ENCODE measurements around the gene KDM4B.

The KDM4B gene

GRCh38 chr19:5173993-5174392, 205.1 kb downstream of the KDM4B start:
- Histone ChIP-seq H3K36me3 (replicated peaks) (no peaks in the 10 kb centered on the region), H3K4me3 (ENCODE audit: low read depth, low read length) (no peak overlapping the region), H3K27me3 (replicated peaks) (no peaks in the 10 kb centered on the region), H3K27ac (peak overlapping the region; percentile 85)
- DNase-seq = no peak
- no peak for TF ChIP-seq CTCF (IDR thresholded peaks at IDR 0.05; ENCODE audit: low read depth, low read length, missing control alignments)
- in situ Hi-C loops (cut with HindIII; ENCODE audit: low pct_ligation_motif_present, low sequenced_read_pairs) = no loop called here

- Histone ChIP-seq H3K4me3 (ENCODE audit: low read depth, low read length) (no peak overlapping the region), H3K27ac (no peak overlapping the region), H3K27me3 (replicated peaks) (no peaks in the 10 kb centered on the region), H3K36me3 (replicated peaks) (no peaks in the 10 kb centered on the region)
- in situ Hi-C loops (cut with HindIII; ENCODE audit: low pct_ligation_motif_present, low sequenced_read_pairs) = no loop called here
- TF ChIP-seq CTCF (IDR thresholded peaks at IDR 0.05; ENCODE audit: low read depth, low read length, missing control alignments) = no peak
- no peak for DNase-seq
Measured at GRCh38 chr19:5177745-5178450, 209.0 kb downstream of the KDM4B start.

- no peaks in the 10 kb centered on the region for H3K27me3 ChIP-seq (replicated peaks)
- TF ChIP-seq CTCF (IDR thresholded peaks at IDR 0.05; ENCODE audit: low read depth, low read length, missing control alignments) = no peak
- in situ Hi-C loops (cut with HindIII; ENCODE audit: low pct_ligation_motif_present, low sequenced_read_pairs) = no loop called here
- no peak overlapping the region for H3K4me3 ChIP-seq (ENCODE audit: low read depth, low read length)
- no peaks in the 10 kb centered on the region for H3K36me3 ChIP-seq (replicated peaks)
- no peak overlapping the region for H3K27ac ChIP-seq
- no peak for DNase-seq
Measured at GRCh38 chr19:5178841-5179240, 209.9 kb downstream of the KDM4B start.

- in situ Hi-C loops (cut with HindIII; ENCODE audit: low pct_ligation_motif_present, low sequenced_read_pairs) = no loop called here
- Histone ChIP-seq H3K27me3 (replicated peaks) (no peaks in the 10 kb centered on the region), H3K27ac (no peak overlapping the region), H3K4me3 (ENCODE audit: low read depth, low read length) (no peak overlapping the region), H3K36me3 (replicated peaks) (no peaks in the 10 kb centered on the region)
- no peak for DNase-seq
- no peak for TF ChIP-seq CTCF (IDR thresholded peaks at IDR 0.05; ENCODE audit: low read depth, low read length, missing control alignments)
Measured at GRCh38 chr19:5179256-5179655, 210.3 kb downstream of the KDM4B start.

GRCh38 chr19:5181329-5181728, 212.4 kb downstream of the KDM4B start:
- in situ Hi-C loops (cut with HindIII; ENCODE audit: low pct_ligation_motif_present, low sequenced_read_pairs) = no loop called here
- H3K36me3 ChIP-seq (replicated peaks) = no peaks in the 10 kb centered on the region

More at GRCh38 chr19:5181329-5181728, 212.4 kb downstream of the KDM4B start:
- DNase-seq = no peak
- Histone ChIP-seq H3K27ac (no peak overlapping the region), H3K27me3 (replicated peaks) (no peaks in the 10 kb centered on the region), H3K4me3 (ENCODE audit: low read depth, low read length) (no peak overlapping the region)
- TF ChIP-seq CTCF (IDR thresholded peaks at IDR 0.05; ENCODE audit: low read depth, low read length, missing control alignments) = no peak

Data from brain microvascular endothelial cell (primary cell).